ENCODE data around the gene RBMS3.

- TF ChIP-seq, protein P1, sequence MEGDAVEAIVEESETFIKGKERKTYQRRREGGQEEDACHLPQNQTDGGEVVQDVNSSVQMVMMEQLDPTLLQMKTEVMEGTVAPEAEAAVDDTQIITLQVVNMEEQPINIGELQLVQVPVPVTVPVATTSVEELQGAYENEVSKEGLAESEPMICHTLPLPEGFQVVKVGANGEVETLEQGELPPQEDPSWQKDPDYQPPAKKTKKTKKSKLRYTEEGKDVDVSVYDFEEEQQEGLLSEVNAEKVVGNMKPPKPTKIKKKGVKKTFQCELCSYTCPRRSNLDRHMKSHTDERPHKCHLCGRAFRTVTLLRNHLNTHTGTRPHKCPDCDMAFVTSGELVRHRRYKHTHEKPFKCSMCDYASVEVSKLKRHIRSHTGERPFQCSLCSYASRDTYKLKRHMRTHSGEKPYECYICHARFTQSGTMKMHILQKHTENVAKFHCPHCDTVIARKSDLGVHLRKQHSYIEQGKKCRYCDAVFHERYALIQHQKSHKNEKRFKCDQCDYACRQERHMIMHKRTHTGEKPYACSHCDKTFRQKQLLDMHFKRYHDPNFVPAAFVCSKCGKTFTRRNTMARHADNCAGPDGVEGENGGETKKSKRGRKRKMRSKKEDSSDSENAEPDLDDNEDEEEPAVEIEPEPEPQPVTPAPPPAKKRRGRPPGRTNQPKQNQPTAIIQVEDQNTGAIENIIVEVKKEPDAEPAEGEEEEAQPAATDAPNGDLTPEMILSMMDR (IDR thresholded peaks at IDR 0.05; ENCODE audit: poor library complexity), result no peak
- TF ChIP-seq EZH2 (IDR thresholded peaks at IDR 0.05; ENCODE audit: borderline replicate concordance) (no peak), EZH2phosphoT487 (IDR thresholded peaks at IDR 0.05; ENCODE audit: low read depth, severe bottlenecking, unreplicated experiment) (no peak)
These were observed 128.5 kb downstream of the RBMS3 start for GRCh38 chr3:29409409-29409808.

Data from hepatocyte (in vitro differentiated cells).